Measurements from ENCODE around the gene BMP8A. TPM values are rescaled to one million over a fixed set of nuclear protein-coding genes. Genes with fewer than 3 reads are reported as not detected.
"Not testable (repeated sequence)": the region's sequence is repeated elsewhere in the genome, so short reads cannot be mapped to it uniquely, and the experiment has no call there.

Gene BMP8A
- polyA plus RNA-seq, 1 experiment: 0.05 TPM

GRCh38 chr1:39472826-39473225 lies 18.6 kb upstream of the BMP8A start:
- no peak overlapping the region for H3K4me3 ChIP-seq (ENCODE audit: low read depth, low read length)
- ChIA-PET CTCF (no interaction called here), POLR2A (no interaction called here)
- H3K27me3 ChIP-seq (ENCODE audit: control insufficient read depth, insufficient read depth, low read length): no peaks in the 10 kb centered on the region
- peaks cover 18% of the 10 kb centered on the region for H3K36me3 ChIP-seq (ENCODE audit: control insufficient read depth, insufficient read depth, low read length)
- no peak for DNase-seq (ENCODE audit: low read depth)
- TF ChIP-seq CTCF (IDR thresholded peaks at IDR 0.05; ENCODE audit: insufficient read depth, low read depth, low read length): no peak

DNA sequence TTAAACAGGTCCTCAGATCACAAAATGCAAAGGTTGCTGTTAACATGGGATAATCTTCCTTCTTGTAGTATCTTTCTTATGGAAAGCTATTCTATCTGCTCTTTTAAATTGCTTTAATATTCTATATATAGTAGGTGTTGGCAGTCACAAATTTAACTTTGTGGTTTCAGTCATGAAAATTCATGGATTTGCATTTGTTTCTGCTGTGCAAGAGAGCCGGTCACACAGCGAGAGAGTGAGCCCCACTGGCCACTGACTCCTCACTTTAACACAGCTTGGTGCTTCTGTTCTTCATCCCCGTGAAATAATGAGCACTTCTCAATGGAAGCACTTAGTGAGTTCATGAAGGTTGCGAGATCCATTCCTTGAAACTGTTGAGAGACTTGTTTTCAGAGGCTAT lies 18.1 kb upstream of the BMP8A start:
- H3K36me3 ChIP-seq (ENCODE audit: control insufficient read depth, insufficient read depth, low read length): peaks cover 16% of the 10 kb centered on the region
- no peak for TF ChIP-seq CTCF (IDR thresholded peaks at IDR 0.05; ENCODE audit: insufficient read depth, low read depth, low read length)
- H3K4me3 ChIP-seq (ENCODE audit: low read depth, low read length): no peak overlapping the region
- CTCF ChIA-PET: no interaction called here
- H3K27me3 ChIP-seq (ENCODE audit: control insufficient read depth, insufficient read depth, low read length): no peaks in the 10 kb centered on the region
- POLR2A ChIA-PET: no interaction called here
- no peak for DNase-seq (ENCODE audit: low read depth)

DNA sequence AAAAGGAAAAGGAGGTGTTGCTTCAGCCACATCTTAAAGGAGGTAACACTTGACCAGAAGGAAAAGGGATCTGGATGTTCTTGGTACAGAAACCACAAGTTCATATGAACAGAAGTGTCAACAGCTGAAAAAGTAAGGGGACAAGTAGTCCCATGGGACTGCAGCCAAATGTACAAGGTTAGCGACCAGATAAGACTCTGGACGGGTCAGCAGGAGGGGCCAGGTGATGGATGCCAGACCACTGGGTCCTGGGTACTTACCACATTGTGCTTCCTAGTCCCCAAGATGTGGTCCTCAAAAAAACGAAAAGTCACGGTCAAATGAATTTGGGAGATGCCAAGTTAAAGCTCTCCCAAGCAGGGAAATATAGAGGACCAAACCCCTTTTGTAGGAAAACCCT lies 16.6 kb upstream of the BMP8A start:
- ChIA-PET CTCF (interaction anchor here (0.6 to 1.5 kb wide), 2 partner anchors 14 to 132 kb away, joined by 3 read pairs; no protein-coding TSS in a partner anchor), POLR2A (no interaction called here)
- H3K36me3 ChIP-seq (ENCODE audit: control insufficient read depth, insufficient read depth, low read length): peaks cover 11% of the 10 kb centered on the region
- DNase-seq (ENCODE audit: low read depth): no peak
- no peaks in the 10 kb centered on the region for H3K27me3 ChIP-seq (ENCODE audit: control insufficient read depth, insufficient read depth, low read length)
- TF ChIP-seq CTCF (IDR thresholded peaks at IDR 0.05; ENCODE audit: insufficient read depth, low read depth, low read length): no peak
- no peak overlapping the region for H3K4me3 ChIP-seq (ENCODE audit: low read depth, low read length)

- H3K36me3 ChIP-seq (ENCODE audit: control insufficient read depth, insufficient read depth, low read length): peaks cover 12% of the 10 kb centered on the region
Observed at GRCh38 chr1:39475551-39475950, 15.9 kb upstream of the BMP8A start.

GRCh38 chr1:39478126-39478915 lies 13.1 kb upstream of the BMP8A start:
- POLR2A ChIA-PET: no interaction called here
- CTCF ChIA-PET: no interaction called here

More at GRCh38 chr1:39475551-39475950, 15.9 kb upstream of the BMP8A start:
- DNase-seq (ENCODE audit: low read depth); H3K4me3 ChIP-seq (ENCODE audit: low read depth, low read length); H3K27me3 ChIP-seq (ENCODE audit: control insufficient read depth, insufficient read depth, low read length); POLR2A ChIA-PET: not testable (repeated sequence)
- CTCF ChIA-PET: interaction anchor here (0.6 to 1.5 kb wide), 2 partner anchors 13 to 131 kb away, joined by 3 read pairs; no protein-coding TSS in a partner anchor

More at GRCh38 chr1:39478126-39478915, 13.1 kb upstream of the BMP8A start:
- no peak for TF ChIP-seq CTCF (IDR thresholded peaks at IDR 0.05; ENCODE audit: insufficient read depth, low read depth, low read length)
- no peak for DNase-seq (ENCODE audit: low read depth)
- Histone ChIP-seq H3K27me3 (ENCODE audit: control insufficient read depth, insufficient read depth, low read length) (no peaks in the 10 kb centered on the region), H3K4me3 (ENCODE audit: low read depth, low read length) (no peak overlapping the region), H3K36me3 (ENCODE audit: control insufficient read depth, insufficient read depth, low read length) (peaks cover 20% of the 10 kb centered on the region)
